HUES6 (cell line): ENCODE results near the gene HOXA3.

Experiments used
- H3K27ac ChIP-seq: 2 replicates; pipeline ENCODE4 v1.7.0; 2013; ENCODE audit warnings: low read depth, mild to moderate bottlenecking, low read length, inconsistent platforms
- H3K27me3 ChIP-seq: 2 replicates; pipeline ENCODE4 v1.6.1; 2013; ENCODE audit warnings: low read length; ENCODE audit not compliant: control insufficient read depth, insufficient read depth
- H3K36me3 ChIP-seq: 2 replicates; pipeline ENCODE4 v1.6.1; 2013; ENCODE audit warnings: low read length; ENCODE audit not compliant: control insufficient read depth, insufficient read depth
- H3K4me1 ChIP-seq: 2 replicates; pipeline ENCODE4 v1.6.1; 2013; ENCODE audit warnings: low read length; ENCODE audit not compliant: control insufficient read depth, insufficient read depth
- H3K4me3 ChIP-seq: 2 replicates; pipeline ENCODE4 v1.5.1; 2013; ENCODE audit warnings: low read depth, low read length
- H3K9ac ChIP-seq: one replicate; pipeline ENCODE4 v1.6.1; 2013; ENCODE audit warnings: mild to moderate bottlenecking, low read length
- H3K9me3 ChIP-seq: 2 replicates; pipeline ENCODE4 v1.6.1; 2013; ENCODE audit warnings: low read depth, low read length; ENCODE audit not compliant: control insufficient read depth, insufficient read depth

The HOXA3 gene

GRCh38 chr7:27097686-27098577, 54.5 kb downstream of the HOXA3 start:
- H3K9ac ChIP-seq = peak overlapping the region; percentile 86

GRCh38 chr7:27096768-27097514, 55.4 kb downstream of the HOXA3 start:
- Histone ChIP-seq H3K27ac (peak overlapping the region; percentile 22; the same call in 1 of the 2 replicates), H3K9ac (peak overlapping the region; percentile 86), H3K9me3 (no peaks in the 10 kb centered on the region), H3K4me1 (peaks cover 59% of the 10 kb centered on the region), H3K36me3 (no peaks in the 10 kb centered on the region), H3K27me3 (peaks cover 100% of the 10 kb centered on the region), H3K4me3 (peak overlapping the region; percentile 77)

More at GRCh38 chr7:27097686-27098577, 54.5 kb downstream of the HOXA3 start:
- Histone ChIP-seq H3K27me3 (peaks cover 100% of the 10 kb centered on the region), H3K9me3 (no peaks in the 10 kb centered on the region), H3K4me1 (peaks cover 55% of the 10 kb centered on the region), H3K27ac (no peak overlapping the region), H3K36me3 (no peaks in the 10 kb centered on the region), H3K4me3 (peak overlapping the region; percentile 77)

GRCh38 chr7:27095897-27096767, 56.3 kb downstream of the HOXA3 start, which contains the start of gene HOXA1:
HOXA1 (minus strand) TSS chr7:27096000; CDS start chr7:27095912, 88 bp downstream.
- Histone ChIP-seq H3K27me3 (peaks cover 99% of the 10 kb centered on the region), H3K9me3 (no peaks in the 10 kb centered on the region), H3K4me3 (peak within 1 kb of the TSS; percentile 77), H3K27ac (peak within 1 kb of the TSS; percentile 22; the same call in 1 of the 2 replicates), H3K4me1 (peaks cover 58% of the 10 kb centered on the region), H3K36me3 (no peaks in the 10 kb centered on the region), H3K9ac (peak within 1 kb of the TSS; percentile 86)

GRCh38 chr7:27095050-27095896, 57.1 kb downstream of the HOXA3 start:
- H3K36me3 ChIP-seq = no peaks in the 10 kb centered on the region
- H3K27me3 ChIP-seq = peaks cover 99% of the 10 kb centered on the region
- H3K9ac ChIP-seq = peak overlapping the region; percentile 65
- no peaks in the 10 kb centered on the region for H3K9me3 ChIP-seq
- H3K4me1 ChIP-seq = peaks cover 58% of the 10 kb centered on the region
- H3K4me3 ChIP-seq = peak overlapping the region; percentile 77
- H3K27ac ChIP-seq = no peak overlapping the region

- Histone ChIP-seq H3K4me1 (peaks cover 60% of the 10 kb centered on the region), H3K36me3 (no peaks in the 10 kb centered on the region), H3K27ac (no peak overlapping the region), H3K4me3 (peak overlapping the region; percentile 77), H3K9me3 (no peaks in the 10 kb centered on the region), H3K27me3 (peaks cover 99% of the 10 kb centered on the region), H3K9ac (peak overlapping the region; percentile 65)
These were observed 57.9 kb downstream of the HOXA3 start for GRCh38 chr7:27094304-27095049.

- H3K27ac ChIP-seq = no peak overlapping the region; the same call in 1 of the 2 replicates
- H3K9ac ChIP-seq = peak overlapping the region; percentile 5
- peaks cover 60% of the 10 kb centered on the region for H3K4me1 ChIP-seq
- H3K36me3 ChIP-seq = no peaks in the 10 kb centered on the region
- no peaks in the 10 kb centered on the region for H3K9me3 ChIP-seq
- peak overlapping the region; percentile 77; the same call in 1 of the 2 replicates for H3K4me3 ChIP-seq
- H3K27me3 ChIP-seq = peaks cover 99% of the 10 kb centered on the region
These were observed 59.0 kb downstream of the HOXA3 start for GRCh38 chr7:27093184-27093895.

- H3K4me1 ChIP-seq = peaks cover 55% of the 10 kb centered on the region
- H3K9ac ChIP-seq = peak overlapping the region; percentile 18
- H3K27ac ChIP-seq = peak overlapping the region; percentile 36; the same call in 1 of the 2 replicates
- peaks cover 99% of the 10 kb centered on the region for H3K27me3 ChIP-seq
- H3K4me3 ChIP-seq = peak overlapping the region; percentile 26; the same call in 1 of the 2 replicates
- no peaks in the 10 kb centered on the region for H3K36me3 ChIP-seq
- no peaks in the 10 kb centered on the region for H3K9me3 ChIP-seq
These were observed 59.6 kb downstream of the HOXA3 start for GRCh38 chr7:27092819-27093110.

- Histone ChIP-seq H3K9me3 (no peaks in the 10 kb centered on the region), H3K27ac (peak overlapping the region; percentile 36; the same call in 1 of the 2 replicates), H3K4me3 (peak overlapping the region; percentile 26; the same call in 1 of the 2 replicates), H3K9ac (peak overlapping the region; percentile 18), H3K36me3 (no peaks in the 10 kb centered on the region), H3K4me1 (peaks cover 51% of the 10 kb centered on the region), H3K27me3 (peaks cover 99% of the 10 kb centered on the region)
These were observed 60.2 kb downstream of the HOXA3 start for GRCh38 chr7:27091941-27092818.
